Fibroblast of lung (primary cell): ENCODE data around the gene PPFIBP1. TPM values are rescaled to one million over a fixed set of nuclear protein-coding genes. Genes with fewer than 3 reads are reported as not detected.
"Not testable (repeated sequence)": the region's sequence is repeated elsewhere in the genome, so short reads cannot be mapped to it uniquely, and the experiment has no call there.

ENCODE experiments used
- DNase-seq, 2 donors: peaks; one replicate each; pipeline versions ENCODE4 v3.0.0 to v3.0.0-alpha.2; 2010; ENCODE audit warnings: low read depth in 2 of 2
- H2AFZ ChIP-seq: 2 replicates; pipeline ENCODE4 v1.5.1; 2012; ENCODE audit warnings: low read length, control low read depth, inconsistent platforms
- H3K27ac ChIP-seq: 2 replicates; pipeline ENCODE4 v1.5.1; 2011; ENCODE audit warnings: low read length, control low read depth; ENCODE audit not compliant: insufficient read depth
- H3K27me3 ChIP-seq: 2 replicates; pipeline ENCODE4 v1.5.1; 2011; ENCODE audit warnings: mild to moderate bottlenecking, low read length; ENCODE audit not compliant: control insufficient read depth, insufficient read depth
- H3K36me3 ChIP-seq: 2 replicates; pipeline ENCODE4 v1.5.1; 2011; ENCODE audit warnings: low read length; ENCODE audit not compliant: control insufficient read depth, insufficient read depth
- H3K4me1 ChIP-seq: 2 replicates; pipeline ENCODE4 v1.5.1; 2011; ENCODE audit warnings: low read length; ENCODE audit not compliant: control insufficient read depth, insufficient read depth; ENCODE audit errors: extremely low read depth
- H3K4me2 ChIP-seq: 2 replicates; pipeline ENCODE4 v1.5.1; 2011; ENCODE audit warnings: low read length, control low read depth; ENCODE audit not compliant: insufficient read depth; ENCODE audit errors: extremely low read depth
- H3K4me3 ChIP-seq, 4 experiments: fragments of 200-600 bp in 1 of 4; sonication (generic) in 1 of 4; replicated peaks in 1 of 4; 2 replicates each; pipeline ENCODE4 v1.5.1; 2011 to 2016; ENCODE audit warnings: low read length in 4 of 4, low read depth in 3 of 4, mild to moderate bottlenecking in 3 of 4, control low read depth in 2 of 4, inconsistent platforms in 1 of 4, mixed read lengths in 1 of 4; ENCODE audit not compliant: insufficient read depth in 1 of 4; ENCODE audit errors: control extremely low read depth in 1 of 4
- H3K79me2 ChIP-seq: 2 replicates; pipeline ENCODE4 v1.5.1; 2012; ENCODE audit warnings: mild to moderate bottlenecking, low read length, inconsistent platforms; ENCODE audit not compliant: control insufficient read depth, insufficient read depth
- H3K9ac ChIP-seq: 2 replicates; pipeline ENCODE4 v1.5.1; 2011; ENCODE audit warnings: mild to moderate bottlenecking, low read length, control low read depth; ENCODE audit not compliant: insufficient read depth
- H3K9me3 ChIP-seq: 2 replicates; pipeline ENCODE4 v1.5.1; 2012; ENCODE audit warnings: low read depth, low read length; ENCODE audit not compliant: control insufficient read depth, insufficient read depth
- H4K20me1 ChIP-seq: 2 replicates; pipeline ENCODE4 v1.5.1; 2011; ENCODE audit warnings: low read length; ENCODE audit not compliant: control insufficient read depth, insufficient read depth; ENCODE audit errors: extremely low read depth
- CTCF ChIP-seq, 2 donors: IDR thresholded peaks in 1 of 2; conservative IDR thresholded peaks in 1 of 2; 1 replicate in 1 of 2; 2 replicates in 1 of 2; pipeline ENCODE4 v1.5.1; 2011 to 2012; ENCODE audit warnings: low read length in 2 of 2, control low read depth in 1 of 2, inconsistent platforms in 1 of 2, low read depth in 1 of 2, mild to moderate bottlenecking in 1 of 2
- EZH2 ChIP-seq: IDR thresholded peaks from 2 replicates; pipeline ENCODE4 v1.5.1; 2012; ENCODE audit warnings: low read length, control low read depth, mild to moderate bottlenecking; ENCODE audit errors: missing control alignments
- polyA plus RNA-seq, 2 donors: library from polyadenylated mRNA; depleted of rRNA in 1 of 2; stranded (reverse) in 1 of 2; unstranded in 1 of 2; fragments of >200 nt; gene quantifications; 2 replicates each; pipeline ENCODE4 v1.2.1, GENCODE V29; 2011 to 2012; ENCODE audit warnings: missing spikeins in 1 of 2
- total RNA-seq: library from RNA; depleted of rRNA; stranded (reverse); fragments of >200 nt; gene quantifications from 2 replicates; pipeline ENCODE4 v1.2.1, GENCODE V29; 2014

PPFIBP1 gene
- total and polyA plus RNA-seq, 2 donors (not counting 1 experiment from before 2014, with no cell fraction given), result 65.1 to 93.0 TPM

- Histone ChIP-seq H3K4me1 (peaks cover 6% of the 10 kb centered on the region), H3K27me3 (no peaks in the 10 kb centered on the region), H3K4me2 (no peak overlapping the region), H3K36me3 (peaks cover 1% of the 10 kb centered on the region), H3K79me2 (peaks cover 39% of the 10 kb centered on the region), H2AFZ (no peak overlapping the region), H3K4me3 (peak overlapping the region in 1 of 4 experiments; percentile 20), H4K20me1 (no peaks in the 10 kb centered on the region), H3K27ac (no peak overlapping the region), H3K9me3 (no peaks in the 10 kb centered on the region), H3K9ac (no peak overlapping the region)
- TF ChIP-seq CTCF (conservative IDR thresholded peaks at IDR 0.05 in 1 of 2, IDR thresholded peaks at IDR 0.05 in 1 of 2; ENCODE audit: low read depth in 1 of 2, low read length in 2 of 2), result no peak
- TF ChIP-seq EZH2, result no peak
- no peak for DNase-seq
Measured at GRCh38 chr12:27588776-27589175, 64.8 kb downstream of the PPFIBP1 start.

DNA sequence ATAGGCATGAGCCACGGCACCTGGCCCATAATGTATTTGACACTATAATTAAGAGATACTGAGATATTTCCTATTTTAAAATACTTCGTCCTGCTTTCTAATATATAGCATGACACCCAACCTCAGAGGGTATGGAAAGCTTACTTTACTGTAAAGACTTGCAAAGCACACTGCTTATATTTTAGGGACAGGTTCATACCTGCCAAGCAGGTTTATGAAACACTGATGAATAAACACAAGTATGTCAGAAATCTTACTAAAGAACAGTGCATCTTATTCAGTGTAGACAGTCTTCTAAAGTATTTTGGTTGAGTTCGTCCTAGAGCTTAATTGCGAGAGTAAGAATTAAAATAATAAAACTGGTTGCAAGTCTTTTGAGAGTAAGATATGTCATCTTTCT, 65.4 kb downstream of the PPFIBP1 start:
- no peak overlapping the region for H3K4me2 ChIP-seq
- no peak overlapping the region for H3K9ac ChIP-seq
- H3K27ac ChIP-seq, result no peak overlapping the region
- H2AFZ ChIP-seq, result no peak overlapping the region
- peaks cover 6% of the 10 kb centered on the region for H3K4me1 ChIP-seq
- no peaks in the 10 kb centered on the region for H4K20me1 ChIP-seq
- no peaks in the 10 kb centered on the region for H3K27me3 ChIP-seq
- no peaks in the 10 kb centered on the region for H3K9me3 ChIP-seq
- no peak for DNase-seq
- TF ChIP-seq EZH2 (no peak), CTCF (conservative IDR thresholded peaks at IDR 0.05 in 1 of 2, IDR thresholded peaks at IDR 0.05 in 1 of 2; ENCODE audit: low read depth in 1 of 2, low read length in 2 of 2) (no peak)
- H3K36me3 ChIP-seq, result no peaks in the 10 kb centered on the region
- no peak overlapping the region for H3K4me3 ChIP-seq
- H3K79me2 ChIP-seq, result peaks cover 32% of the 10 kb centered on the region

- peaks cover 26% of the 10 kb centered on the region for H3K79me2 ChIP-seq
- not testable (repeated sequence) for H3K4me2 ChIP-seq, H3K36me3 ChIP-seq, H3K4me3 ChIP-seq, H3K9me3 ChIP-seq, H3K9ac ChIP-seq, DNase-seq, H2AFZ ChIP-seq, H4K20me1 ChIP-seq, H3K27me3 ChIP-seq
- H3K4me1 ChIP-seq, result peaks cover 15% of the 10 kb centered on the region
- peak overlapping the region; percentile 2 for H3K27ac ChIP-seq
Measured at GRCh38 chr12:27591698-27592097, 67.7 kb downstream of the PPFIBP1 start.
